ENCODE results near the gene DNAH5.

- no peak for TF ChIP-seq CTCF (IDR thresholded peaks at IDR 0.05; ENCODE audit: low read depth, low read length)
- TF ChIP-seq POLR2A (IDR thresholded peaks at IDR 0.05; ENCODE audit: extremely low read depth, insufficient read length): no peak
- TF ChIP-seq MAX (IDR thresholded peaks at IDR 0.05; ENCODE audit: low read depth, low read length): no peak
- TF ChIP-seq MYC (IDR thresholded peaks at IDR 0.05; ENCODE audit: low read depth, low read length): no peak
These were observed 49.4 kb upstream of the DNAH5 start for GRCh38 chr5:13993926-13994325.

Measured in NB4 (cell line).